ENCODE results near the gene HADHA. TPM values are rescaled to one million over a fixed set of nuclear protein-coding genes. Genes with fewer than 3 reads are reported as not detected.
A peak's percentile ranks its signal among the peaks of the same experiment; 100 is the strongest.

HADHA gene
- total and polyA plus RNA-seq, 11 donors = 202 to 786 (median 360) TPM

GRCh38 chr2:26176279-26176615 is 68.2 kb downstream of the HADHA start:
- Histone ChIP-seq H3K36me3 (no peaks in the 10 kb centered on the region), H3K4me1 (peaks cover 3 to 33% (median 12%) of the 10 kb centered on the region in 12 donors), H3K4me3 (no peak overlapping the region), H3K27ac (no peak overlapping the region), H3K9me3 (no peaks in the 10 kb centered on the region), H3K27me3 (peaks cover 8 to 38% (median 24%) of the 10 kb centered on the region in 9 donors)
- ATAC-seq (no peak), DNase-seq (peak in 1 of 5 donors; percentile 57)
- intact Hi-C loops (cut with DNase I) = no loop called here
- no peak for TF ChIP-seq CTCF (IDR thresholded peaks at IDR 0.05)
- no peak for TF ChIP-seq POLR2A (IDR thresholded peaks at IDR 0.05)
- WGBS, 4 donors = 70 to 79% (median 71%) methylated on average over 11 of the region's 11 CpGs

GRCh38 chr2:26175466-26176278 is 68.8 kb downstream of the HADHA start:
- TF ChIP-seq CTCF (IDR thresholded peaks at IDR 0.05) (no peak), POLR2A (IDR thresholded peaks at IDR 0.05) (no peak)
- ATAC-seq = no peak
- Histone ChIP-seq H3K4me1 (peaks cover 3 to 33% (median 12%) of the 10 kb centered on the region in 12 donors), H3K4me3 (no peak overlapping the region), H3K27me3 (peaks cover 8 to 39% (median 24%) of the 10 kb centered on the region in 9 donors), H3K36me3 (no peaks in the 10 kb centered on the region), H3K9me3 (no peaks in the 10 kb centered on the region), H3K27ac (no peak overlapping the region)
- intact Hi-C loops (cut with DNase I) = no loop called here
- 60 to 74% (median 70%) methylated on average over 9 to 15 of the region's 15 CpGs for WGBS, 4 donors
- peak in 1 of 5 donors; percentile 42 for DNase-seq

DNA sequence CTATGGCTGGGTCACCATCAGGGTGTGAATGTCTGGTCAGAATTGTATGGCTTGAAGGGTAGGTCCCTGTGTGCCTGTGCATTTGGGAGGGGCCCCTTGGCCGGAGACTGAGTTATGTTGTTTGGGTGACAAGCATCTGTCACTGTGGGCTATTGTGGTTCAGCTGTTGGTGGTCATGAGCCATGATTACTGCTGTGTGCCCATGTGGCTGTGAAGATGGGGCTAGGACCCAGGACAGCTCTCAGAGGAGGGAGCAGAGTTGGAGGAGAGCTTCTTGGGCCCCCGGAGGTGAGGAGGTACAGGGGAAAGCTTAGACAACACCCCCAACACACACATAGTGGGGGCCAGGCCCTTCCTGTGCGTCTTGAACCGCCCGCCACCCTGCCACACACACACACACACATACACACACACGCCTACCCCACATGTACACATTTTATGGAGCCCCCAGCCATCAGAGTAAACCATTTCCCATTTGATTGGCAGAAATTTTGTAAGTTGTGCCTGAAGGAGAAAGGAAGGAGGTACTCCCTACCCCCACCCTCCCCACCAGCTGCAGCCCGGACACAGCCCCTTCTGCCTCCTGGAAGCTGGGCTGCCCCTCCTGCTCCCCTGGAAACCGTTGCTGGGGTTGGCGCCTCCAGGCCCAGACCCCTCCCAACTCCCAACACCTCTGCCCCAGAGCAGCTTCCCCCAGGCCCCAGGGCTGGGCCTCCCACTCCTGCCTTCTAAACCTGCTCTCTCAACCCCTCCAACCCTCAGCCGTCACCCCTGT is 69.6 kb downstream of the HADHA start:
- H3K27ac ChIP-seq = no peak overlapping the region
- H3K4me1 ChIP-seq = peaks cover 3 to 33% (median 12%) of the 10 kb centered on the region in 12 donors
- H3K4me3 ChIP-seq = no peak overlapping the region
- DNase-seq (peak in 1 of 5 donors; percentile 33), ATAC-seq (no peak)
- TF ChIP-seq POLR2A (IDR thresholded peaks at IDR 0.05) (no peak), CTCF (IDR thresholded peaks at IDR 0.05) (no peak)
- intact Hi-C loops (cut with DNase I) = no loop called here
- no peaks in the 10 kb centered on the region for H3K9me3 ChIP-seq
- peaks cover 8 to 38% (median 24%) of the 10 kb centered on the region in 9 donors for H3K27me3 ChIP-seq
- WGBS, 4 donors = 79 to 91% (median 82%) methylated on average over 9 to 10 of the region's 10 CpGs
- no peaks in the 10 kb centered on the region for H3K36me3 ChIP-seq

Measured in heart left ventricle (tissue), 16 donors.